IPS DF 19.7 (cell line): ENCODE data around the gene IGF1R.

Source experiments
- DNase-seq: peaks from one replicate; pipeline ENCODE4 v3.0.0-alpha.2; 2013; ENCODE audit warnings: low read depth, low spot score

The IGF1R gene

GRCh38 chr15:98648654-98649471 lies 524 bp downstream of the IGF1R start:
- DNase-seq = no peak

GRCh38 chr15:98649472-98650416 lies 1.4 kb downstream of the IGF1R start:
- DNase-seq = no peak

- no peak for DNase-seq
Observed at GRCh38 chr15:98650417-98651035, 2.2 kb downstream of the IGF1R start.

GRCh38 chr15:98651036-98651481 lies 2.7 kb downstream of the IGF1R start:
- no peak for DNase-seq

- DNase-seq = no peak
Observed at GRCh38 chr15:98651581-98652220, 3.4 kb downstream of the IGF1R start.

- no peak for DNase-seq
Observed at GRCh38 chr15:98653686-98654085, 5.3 kb downstream of the IGF1R start.

GRCh38 chr15:98654790-98655360 lies 6.5 kb downstream of the IGF1R start:
- no peak for DNase-seq

GRCh38 chr15:98655732-98656131 lies 7.4 kb downstream of the IGF1R start:
- no peak for DNase-seq

- DNase-seq = no peak
Observed at GRCh38 chr15:98657721-98658120, 9.4 kb downstream of the IGF1R start.

GRCh38 chr15:98658831-98659699 lies 10.7 kb downstream of the IGF1R start:
- DNase-seq = no peak

GRCh38 chr15:98660055-98660454 lies 11.7 kb downstream of the IGF1R start:
- no peak for DNase-seq

- no peak for DNase-seq
Observed at GRCh38 chr15:98663045-98663444, 14.7 kb downstream of the IGF1R start.

- no peak for DNase-seq
Observed at GRCh38 chr15:98663606-98664005, 15.3 kb downstream of the IGF1R start.

- DNase-seq = no peak
Observed at GRCh38 chr15:98666441-98666840, 18.1 kb downstream of the IGF1R start.

- no peak for DNase-seq
Observed at GRCh38 chr15:98666841-98667240, 18.5 kb downstream of the IGF1R start.

- DNase-seq = no peak
Observed at GRCh38 chr15:98667521-98668179, 19.3 kb downstream of the IGF1R start.

- no peak for DNase-seq
Observed at GRCh38 chr15:98668566-98669308, 20.4 kb downstream of the IGF1R start.

- no peak for DNase-seq
Observed at GRCh38 chr15:98669638-98670037, 21.3 kb downstream of the IGF1R start.
